GM18520 (cell line): ENCODE data around the gene AKT3.
"Not testable (repeated sequence)": the region's sequence is repeated elsewhere in the genome, so short reads cannot be mapped to it uniquely, and the experiment has no call there.

Experiments
- ATAC-seq: cut with Tn5 transposase; IDR thresholded peaks from one replicate; pipeline ENCODE4 v1.9.1; 2021; ENCODE audit not compliant: unreplicated experiment

AKT3 gene

GRCh38 chr1:243850202-243850451 lies at the start of gene AKT3:
AKT3 (minus strand) TSS chr1:243850243; CDS start chr1:243843170, 7,073 bp downstream.
- ATAC-seq, result peak; percentile 37

DNA sequence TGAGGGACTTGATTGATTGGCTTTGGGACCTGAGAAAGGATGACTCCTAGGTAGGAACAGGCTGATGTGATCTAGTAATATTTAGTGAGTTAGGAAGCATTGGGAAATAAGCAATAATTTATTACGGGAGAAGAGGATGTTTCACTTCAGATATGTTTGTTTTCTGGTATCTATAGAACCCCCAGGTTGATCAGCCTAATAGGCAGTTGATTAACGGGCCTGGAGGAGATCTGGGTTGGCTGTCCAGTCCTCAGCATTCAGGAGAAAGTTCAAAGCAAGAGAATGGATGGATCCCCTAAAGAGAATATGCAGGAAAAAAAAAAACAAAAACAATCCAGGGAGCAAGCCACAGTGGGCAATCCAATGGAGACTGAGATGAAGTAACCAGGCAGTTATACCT lies 48.2 kb upstream of the AKT3 start:
- no peak for ATAC-seq

DNA sequence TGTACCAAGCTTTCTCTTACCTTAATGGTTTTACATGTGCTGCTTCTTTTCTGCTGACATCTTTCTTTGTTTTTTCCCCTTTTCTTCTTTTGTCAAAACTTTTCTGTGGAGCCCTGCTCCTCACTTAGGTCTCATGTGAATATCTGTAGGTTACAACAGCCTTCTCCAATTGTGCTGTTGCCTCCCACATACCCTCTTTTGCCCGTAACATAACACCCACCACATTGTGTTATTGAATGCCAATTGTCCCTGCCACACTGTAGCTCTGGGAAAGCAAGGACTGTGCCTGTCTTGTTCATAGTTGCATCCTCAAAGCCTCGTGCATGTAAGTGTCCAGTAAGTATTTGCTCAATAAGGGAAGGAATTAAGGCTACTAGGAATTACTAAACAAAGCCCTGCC lies 46.3 kb upstream of the AKT3 start:
- no peak for ATAC-seq

DNA sequence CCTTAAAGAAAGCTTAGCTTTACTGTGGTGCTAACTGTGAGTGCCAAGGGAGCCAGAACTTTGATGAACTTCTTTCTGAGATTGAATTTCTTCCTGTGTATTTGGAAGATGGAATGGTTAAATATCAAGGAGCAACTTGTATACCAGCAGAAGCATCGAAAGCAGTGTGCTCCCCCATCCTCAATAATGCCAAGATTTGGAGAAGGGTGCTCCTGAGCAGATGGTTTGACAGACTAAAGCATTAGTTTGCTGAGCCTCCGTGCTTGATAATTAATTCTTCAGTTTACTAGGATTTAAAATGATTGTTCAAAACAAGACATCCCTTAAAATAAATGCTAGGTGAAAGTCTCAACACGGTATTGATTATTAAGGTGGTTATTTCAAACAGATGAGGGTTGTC lies 42.4 kb upstream of the AKT3 start:
- no peak for ATAC-seq

GRCh38 chr1:243890576-243890975 lies 40.5 kb upstream of the AKT3 start:
- ATAC-seq, result no peak

DNA sequence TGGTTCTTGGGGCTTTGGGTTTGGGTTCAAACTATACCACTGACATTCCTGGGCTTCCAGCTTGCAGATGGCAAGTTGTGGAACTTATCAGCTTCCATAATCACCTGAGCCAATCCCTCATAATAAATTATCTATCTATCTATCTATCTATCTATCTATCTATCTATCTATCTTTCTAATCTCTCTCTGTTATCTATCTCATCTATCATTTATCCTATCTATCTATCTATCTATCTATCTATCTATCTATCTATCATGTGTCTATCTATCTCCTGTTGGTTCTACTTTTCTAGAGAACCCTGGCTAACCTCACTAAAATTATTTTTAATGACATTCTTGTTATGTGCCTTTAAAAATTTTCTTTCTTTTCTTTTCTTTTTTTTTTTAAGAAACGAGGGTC lies 35.8 kb upstream of the AKT3 start:
- no peak for ATAC-seq

DNA sequence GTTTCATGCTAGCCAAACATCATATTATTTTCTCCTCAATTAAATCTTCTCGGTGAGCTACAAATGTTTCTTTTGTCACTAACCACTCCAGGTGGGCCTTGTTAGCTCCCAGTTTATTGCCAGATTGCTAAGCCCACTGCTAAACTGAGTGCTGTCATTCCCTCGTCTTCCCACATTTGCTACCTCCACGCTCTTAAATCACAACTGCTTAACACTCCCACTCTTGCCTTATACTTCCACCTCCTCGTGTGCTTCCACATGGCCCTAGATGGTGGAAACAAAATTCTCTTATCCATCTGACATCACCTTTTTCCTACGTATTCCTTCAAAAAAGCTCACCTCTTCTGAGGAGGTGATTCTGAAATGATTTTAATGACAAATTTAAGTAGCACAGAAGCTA lies 34.6 kb upstream of the AKT3 start:
- no peak for ATAC-seq

GRCh38 chr1:243883551-243883950 lies 33.5 kb upstream of the AKT3 start:
- no peak for ATAC-seq

GRCh38 chr1:243882276-243882675 lies 32.2 kb upstream of the AKT3 start:
- ATAC-seq, result no peak

DNA sequence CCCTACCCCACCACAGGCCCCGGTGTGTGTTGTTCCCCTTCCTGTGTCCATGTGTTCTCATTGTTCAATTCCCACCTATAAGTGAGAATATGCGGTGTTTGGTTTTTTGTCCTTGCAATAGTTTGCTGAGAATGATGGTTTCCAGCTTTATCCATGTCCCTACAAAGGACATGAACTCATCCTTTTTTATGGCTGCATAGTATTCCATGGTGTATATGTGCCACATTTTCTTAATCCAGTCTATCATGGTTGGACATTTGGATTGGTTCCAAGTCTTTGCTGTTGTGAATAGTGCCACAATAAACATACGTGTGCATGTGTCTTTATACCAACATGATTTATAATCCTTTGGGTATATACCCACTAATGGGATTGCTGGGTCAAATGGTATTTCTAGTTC lies 27.0 kb upstream of the AKT3 start:
- ATAC-seq, result not testable (repeated sequence)

- no peak for ATAC-seq
Measured at GRCh38 chr1:243855616-243856318, 5.7 kb upstream of the AKT3 start.

DNA sequence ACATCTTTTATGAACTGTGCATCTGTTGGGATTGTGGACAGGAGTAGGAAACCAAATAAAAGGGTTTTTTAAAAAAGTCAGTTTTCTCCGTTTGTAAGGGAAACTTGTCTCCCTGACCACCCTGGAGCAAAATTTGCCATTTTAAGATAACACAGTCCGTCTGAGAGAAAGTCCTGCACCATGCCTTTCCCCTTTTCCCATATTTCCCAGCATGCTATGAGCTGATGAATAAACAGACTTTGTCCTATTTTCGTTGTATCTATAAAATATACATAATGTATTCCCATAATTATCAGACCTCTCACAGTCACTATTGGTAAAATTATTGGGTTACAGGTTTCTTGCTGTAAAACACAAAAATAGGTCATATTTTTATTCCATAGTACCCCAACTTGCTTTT lies 1.7 kb upstream of the AKT3 start:
- ATAC-seq, result no peak

- no peak for ATAC-seq
Measured at GRCh38 chr1:243851257-243851756, 1.3 kb upstream of the AKT3 start.

- peak; percentile 32 for ATAC-seq
Measured at GRCh38 chr1:243850452-243851256, 611 bp upstream of the AKT3 start.

- no peak for ATAC-seq
Measured at GRCh38 chr1:243849421-243850201, 432 bp downstream of the AKT3 start.

DNA sequence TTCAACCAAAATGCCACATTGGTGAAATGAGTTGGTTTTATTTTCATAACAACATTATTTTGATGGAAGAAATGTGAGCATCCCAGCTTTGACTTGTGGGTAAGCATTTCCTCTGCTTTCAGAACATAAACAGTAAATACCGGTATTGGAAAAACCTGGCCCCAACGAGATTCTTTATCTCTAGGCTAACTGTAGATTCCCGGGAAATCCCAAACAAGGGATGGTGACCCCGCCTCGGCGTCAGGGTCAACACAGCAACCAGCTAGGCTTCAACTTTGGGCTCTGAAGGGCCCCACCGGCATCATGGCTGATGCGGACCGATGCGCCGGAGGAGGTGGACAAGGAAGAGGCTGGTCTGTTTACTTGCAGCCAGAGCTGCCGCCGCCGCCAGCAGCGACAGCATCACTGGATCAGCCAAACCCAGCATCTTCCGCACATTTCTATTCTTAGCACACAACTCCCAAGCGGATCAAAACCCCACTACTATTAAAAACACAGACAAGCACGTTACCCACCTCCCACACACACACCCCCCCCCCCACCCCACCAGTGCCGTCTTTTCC lies 1.1 kb downstream of the AKT3 start:
- no peak for ATAC-seq

- no peak for ATAC-seq
Measured at GRCh38 chr1:243848165-243848857, 1.7 kb downstream of the AKT3 start.

DNA sequence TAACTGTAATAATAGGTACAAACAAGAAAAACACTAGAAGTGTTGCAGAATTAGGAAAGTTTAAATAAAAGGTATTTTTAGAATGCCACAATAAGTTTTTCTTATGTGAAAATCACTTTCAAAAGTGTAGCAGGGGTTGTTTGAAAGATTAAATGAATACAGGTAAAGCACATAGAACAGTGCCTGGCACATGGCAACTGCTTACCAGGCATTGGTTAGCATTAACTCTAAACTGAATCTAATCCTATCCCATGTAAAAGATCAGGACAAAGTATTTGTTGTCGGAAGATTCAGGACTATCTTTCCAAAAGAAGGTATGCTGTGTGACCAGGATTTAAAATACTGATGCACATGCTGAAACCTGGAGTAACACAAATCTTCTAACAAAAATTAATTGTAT lies 3.3 kb downstream of the AKT3 start:
- no peak for ATAC-seq

GRCh38 chr1:243845888-243846287 lies 4.2 kb downstream of the AKT3 start:
- ATAC-seq, result no peak

- ATAC-seq, result no peak
Measured at GRCh38 chr1:243844186-243844585, 5.9 kb downstream of the AKT3 start.

DNA sequence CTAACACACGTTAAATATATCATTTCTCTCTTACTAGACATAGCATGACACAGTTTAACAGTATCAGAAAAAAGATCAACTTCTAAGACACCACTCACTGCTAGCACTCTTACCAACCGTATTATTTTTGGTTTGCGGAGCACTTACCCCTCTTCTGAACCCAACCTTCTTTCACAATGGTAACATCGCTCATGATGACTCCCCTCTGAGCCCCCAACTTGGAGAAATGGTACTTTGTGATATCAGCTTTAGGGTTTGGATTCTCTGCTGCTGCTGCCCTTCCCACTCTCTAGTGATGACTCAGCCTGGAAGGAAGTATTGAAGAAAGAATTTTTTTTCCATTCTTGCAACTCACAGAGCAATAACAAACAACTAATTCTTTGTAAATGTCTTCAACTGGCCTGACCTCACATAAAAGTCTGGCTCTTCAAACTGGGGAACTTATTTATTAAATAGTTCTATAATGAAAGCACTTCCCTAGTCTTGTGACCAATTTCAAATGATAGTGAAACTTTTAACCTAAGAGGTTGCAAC lies 7.0 kb downstream of the AKT3 start:
- ATAC-seq, result no peak
